GM08714 (cell line): Measurements from ENCODE around the gene TRIM45.

Experiments
- H3K4me3 ChIP-seq: fragments of 200-500 bp; sonication (Bioruptor generic); 2 replicates; pipeline ENCODE4 v1.5.1; 2014; ENCODE audit warnings: mild to moderate bottlenecking, low read length, inconsistent platforms
- ZNF274 ChIP-seq: IDR thresholded peaks from 2 replicates; pipeline ENCODE4 v1.6.1; 2012; ENCODE audit warnings: mild to moderate bottlenecking, low read depth, low read length

The TRIM45 gene

DNA sequence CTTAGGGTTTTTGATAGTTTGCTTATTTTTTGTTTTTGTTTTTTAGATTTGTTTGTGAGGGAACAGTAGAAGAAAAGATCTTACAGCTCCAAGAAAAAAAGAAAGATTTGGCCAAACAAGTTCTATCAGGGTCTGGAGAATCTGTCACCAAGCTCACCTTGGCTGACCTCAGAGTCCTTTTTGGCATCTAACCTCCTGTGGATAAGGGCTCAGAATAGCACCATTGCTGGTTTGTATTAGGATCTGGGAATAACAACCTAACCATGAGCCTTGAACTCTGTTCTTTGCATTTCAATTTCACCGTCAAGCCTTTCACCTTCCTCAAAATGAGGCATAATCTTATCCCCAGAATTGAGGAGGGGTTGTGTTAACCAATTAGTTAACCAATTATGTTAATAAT lies 20.2 kb downstream of the TRIM45 start:
- no peak overlapping the region for H3K4me3 ChIP-seq
- TF ChIP-seq ZNF274 = no peak

DNA sequence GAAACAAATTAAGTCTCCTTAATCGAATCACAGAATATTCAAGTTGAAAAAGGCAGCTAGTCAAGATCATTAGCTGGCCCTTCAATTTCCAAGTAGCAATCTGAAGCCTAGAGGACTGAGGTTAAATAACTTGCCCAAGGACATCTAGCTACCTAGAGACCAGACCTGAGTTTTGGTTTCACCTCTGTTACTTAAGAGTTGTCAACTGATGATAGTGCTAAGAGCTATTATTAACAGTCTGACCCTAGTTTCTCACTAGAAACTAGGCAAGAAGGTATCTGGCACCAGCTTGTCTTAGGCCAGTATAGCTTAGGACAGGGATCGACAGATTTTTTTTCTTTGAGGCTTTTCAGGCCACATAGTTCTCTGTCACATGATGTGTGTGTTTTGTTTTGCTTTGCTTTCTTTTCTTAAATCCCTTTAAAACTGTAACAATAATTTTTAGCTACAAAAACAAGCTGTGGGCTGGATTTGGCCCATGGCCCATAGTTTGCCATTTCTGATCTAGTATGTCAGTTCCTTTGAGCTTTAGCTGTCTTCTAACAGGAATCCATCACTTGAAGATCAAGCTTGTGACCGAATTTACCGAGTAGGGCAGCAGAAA lies 23.2 kb downstream of the TRIM45 start:
- no peak for TF ChIP-seq ZNF274
- no peak overlapping the region for H3K4me3 ChIP-seq

DNA sequence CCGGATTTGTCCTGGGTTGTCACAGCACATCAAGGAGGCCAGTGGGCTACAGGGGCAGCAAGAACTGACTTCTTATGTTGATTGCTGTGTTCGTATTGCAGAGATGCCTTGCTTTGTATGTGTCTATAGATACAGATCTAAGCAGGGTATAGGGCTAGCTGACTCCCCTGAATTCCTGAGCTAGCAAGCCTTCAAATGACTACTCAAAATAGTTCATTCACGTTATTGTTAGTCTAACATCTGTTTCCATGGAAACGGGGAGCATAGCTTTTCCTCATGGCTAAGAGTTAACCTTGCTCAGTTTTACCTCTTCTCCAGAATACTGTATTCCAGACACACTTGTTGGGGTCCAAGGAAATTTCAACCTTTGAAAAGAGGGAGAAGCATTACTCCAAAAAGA lies 24.1 kb downstream of the TRIM45 start:
- H3K4me3 ChIP-seq = no peak overlapping the region
- no peak for TF ChIP-seq ZNF274

DNA sequence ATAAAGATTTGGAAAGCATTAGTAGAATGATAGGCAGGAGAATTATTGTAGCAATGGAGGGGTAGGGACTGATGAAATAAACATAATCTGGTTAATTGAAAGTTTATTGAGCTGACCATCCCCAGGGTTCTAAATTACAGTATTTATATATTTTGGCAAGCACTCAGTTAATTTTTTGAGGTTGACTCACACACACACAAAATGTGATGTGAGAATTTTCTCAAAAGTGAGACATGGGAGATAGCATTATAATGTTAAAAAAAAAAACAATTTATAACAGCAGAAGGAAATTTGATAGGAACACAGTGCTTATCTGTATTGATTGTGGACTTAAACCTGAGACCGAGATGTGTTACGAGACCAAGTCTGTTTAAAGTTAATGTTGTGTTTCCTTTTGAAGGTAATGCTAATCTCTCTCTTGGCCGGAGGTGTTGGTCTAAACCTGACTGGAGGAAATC lies 24.6 kb downstream of the TRIM45 start:
- no peak for TF ChIP-seq ZNF274
- H3K4me3 ChIP-seq = no peak overlapping the region

DNA sequence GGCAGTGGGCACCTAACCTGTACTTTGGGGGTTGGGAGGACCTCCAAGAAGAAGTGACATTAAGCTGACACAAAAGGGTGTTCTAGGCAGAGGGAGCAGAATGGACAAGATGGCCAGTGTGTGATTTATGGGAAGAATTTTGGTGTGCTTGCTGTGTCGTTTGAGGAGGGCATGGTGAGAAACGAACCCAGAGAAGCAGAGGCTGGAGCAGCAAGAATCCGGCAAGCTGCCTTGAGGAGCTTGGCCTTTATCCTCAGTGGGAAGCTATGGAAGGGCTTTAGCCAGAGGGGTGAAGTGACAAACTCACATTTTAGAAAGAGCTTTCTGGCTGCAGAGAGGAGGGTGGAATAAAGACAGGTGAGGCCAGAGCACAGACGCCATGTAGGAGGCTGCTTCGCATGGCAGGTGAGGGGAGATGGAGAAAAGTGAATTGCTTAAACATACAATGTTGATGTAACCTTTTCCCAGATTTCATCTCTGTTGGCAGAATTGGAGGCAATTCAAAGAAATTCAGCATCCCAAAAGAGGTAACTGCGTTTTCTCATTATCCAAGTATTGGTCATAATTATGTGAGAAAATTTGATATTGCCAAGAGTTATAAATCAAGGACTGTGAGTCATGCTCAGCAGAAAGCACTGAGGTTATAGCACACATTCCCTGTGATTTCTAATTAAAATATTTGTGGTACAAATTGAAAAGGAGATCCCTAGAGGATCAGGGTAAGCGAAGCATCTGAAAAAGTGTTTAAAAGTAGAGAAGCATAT lies 26.5 kb downstream of the TRIM45 start:
- H3K4me3 ChIP-seq = no peak overlapping the region
- no peak for TF ChIP-seq ZNF274

DNA sequence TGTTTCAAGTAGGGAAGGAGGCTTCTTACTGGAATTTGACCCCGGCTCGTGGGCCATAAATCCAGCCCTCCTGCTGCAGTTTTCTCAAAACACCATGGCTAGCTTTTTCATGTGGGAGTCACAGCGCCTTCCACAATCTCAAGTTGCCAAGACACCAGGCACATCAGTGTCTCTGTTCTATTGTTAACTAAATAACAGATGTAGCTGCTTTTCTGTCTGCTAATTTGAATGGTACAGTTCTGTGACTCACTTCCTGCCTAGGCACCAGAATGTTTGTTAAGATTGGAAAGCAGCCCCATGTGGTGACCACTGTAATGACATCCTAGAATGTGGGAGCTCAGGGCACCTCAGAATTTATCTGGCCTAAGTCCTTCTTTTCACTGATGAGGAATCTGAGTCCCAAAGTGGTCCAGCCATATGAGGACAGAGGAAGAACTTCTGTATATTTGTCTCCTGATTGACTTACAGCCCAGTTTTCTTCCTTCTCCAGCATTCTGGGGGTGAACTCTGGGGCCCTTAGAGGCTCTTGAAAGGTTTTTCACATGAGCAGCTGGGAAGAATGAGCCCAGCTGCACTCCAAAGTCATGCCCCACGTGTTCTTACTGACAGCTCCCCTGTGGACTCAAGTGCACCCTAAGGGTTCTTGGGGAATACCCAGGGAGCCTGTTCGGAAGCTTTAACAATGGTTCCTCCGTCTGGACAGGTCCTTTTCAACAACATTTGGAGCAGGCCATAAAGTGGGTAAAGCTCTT lies 27.5 kb downstream of the TRIM45 start:
- no peak for TF ChIP-seq ZNF274
- H3K4me3 ChIP-seq = no peak overlapping the region

DNA sequence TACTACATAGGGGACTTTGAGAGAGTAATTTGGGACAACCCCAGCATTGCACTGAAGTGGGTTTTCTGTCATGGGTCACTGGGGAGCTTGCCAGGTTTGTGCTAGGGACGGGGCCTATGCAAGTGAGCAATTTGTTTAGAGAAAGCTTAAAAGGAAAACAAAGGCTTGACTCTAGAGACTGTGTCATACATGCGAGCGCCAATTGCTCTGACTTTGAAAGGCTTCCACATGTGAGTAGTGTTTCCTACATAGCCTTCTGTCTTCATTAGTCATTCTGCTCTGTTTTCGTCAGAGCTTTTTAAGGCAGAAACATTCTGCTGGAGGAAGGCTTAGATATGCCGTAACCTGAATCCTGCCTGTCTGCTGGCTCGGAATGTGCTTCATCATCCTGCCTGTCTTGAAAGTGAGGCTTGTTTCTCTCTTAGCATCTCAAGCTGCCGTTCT lies 28.4 kb downstream of the TRIM45 start:
- H3K4me3 ChIP-seq = no peak overlapping the region
- TF ChIP-seq ZNF274 = no peak

DNA sequence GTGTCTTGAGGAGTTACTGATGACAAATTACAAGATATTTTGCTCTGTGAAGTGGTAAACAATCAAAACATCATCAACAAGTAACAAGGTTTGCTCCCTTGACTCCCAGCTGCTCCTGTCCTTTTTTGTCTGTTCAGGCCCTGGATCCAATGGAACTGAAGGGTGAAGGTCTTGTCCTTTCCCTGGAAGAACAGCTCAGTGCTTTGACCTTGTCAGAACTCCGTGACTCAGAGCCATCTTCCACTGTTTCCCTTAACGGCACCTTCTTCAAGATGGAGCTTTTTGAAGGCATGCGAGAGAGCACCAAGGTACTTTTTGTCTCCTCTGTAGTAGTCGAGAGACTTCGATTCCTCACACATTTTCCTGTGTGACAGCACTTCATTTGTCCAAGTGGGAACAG lies 29.0 kb downstream of the TRIM45 start:
- H3K4me3 ChIP-seq = no peak overlapping the region
- TF ChIP-seq ZNF274 = no peak

DNA sequence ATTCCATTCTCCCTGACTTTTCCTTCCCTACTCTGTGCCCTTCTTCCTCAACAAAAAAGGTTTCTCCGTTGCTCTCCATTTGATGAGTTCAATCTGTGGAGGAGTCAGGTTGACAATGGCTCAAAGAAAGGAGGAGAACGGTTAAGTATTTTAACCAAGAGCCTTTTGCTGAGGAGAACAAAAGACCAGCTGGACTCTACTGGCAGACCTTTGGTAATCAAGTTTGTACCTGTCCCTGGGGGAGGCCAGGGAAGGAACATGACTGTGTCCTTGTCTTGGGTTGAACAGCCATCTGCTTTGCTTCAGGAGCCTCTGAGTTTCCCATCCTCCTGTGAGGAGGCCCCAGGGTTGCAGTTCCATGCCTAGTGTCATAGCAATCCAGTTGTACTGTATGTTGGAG lies 31.6 kb downstream of the TRIM45 start:
- no peak for TF ChIP-seq ZNF274
- H3K4me3 ChIP-seq = no peak overlapping the region

DNA sequence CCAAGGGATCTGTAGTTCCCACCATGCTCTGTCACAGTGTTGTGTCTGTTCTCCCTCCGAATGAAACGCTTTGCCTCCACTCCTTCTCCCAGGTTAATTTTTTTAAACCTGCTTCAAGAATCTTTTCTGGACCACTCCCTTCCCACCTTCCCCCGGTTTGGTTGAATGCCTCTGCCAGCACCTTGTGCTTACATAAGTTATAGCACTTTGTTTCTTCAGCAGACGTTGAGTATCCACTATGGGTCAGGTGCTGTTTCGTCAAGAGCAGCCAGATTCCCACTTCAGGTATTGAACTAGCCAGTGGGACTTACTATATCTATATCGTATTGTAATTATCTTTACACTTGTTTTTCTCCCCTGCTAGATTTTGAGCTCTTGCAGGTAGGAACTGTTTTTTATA lies 33.9 kb downstream of the TRIM45 start:
- TF ChIP-seq ZNF274 = no peak
- H3K4me3 ChIP-seq = no peak overlapping the region

DNA sequence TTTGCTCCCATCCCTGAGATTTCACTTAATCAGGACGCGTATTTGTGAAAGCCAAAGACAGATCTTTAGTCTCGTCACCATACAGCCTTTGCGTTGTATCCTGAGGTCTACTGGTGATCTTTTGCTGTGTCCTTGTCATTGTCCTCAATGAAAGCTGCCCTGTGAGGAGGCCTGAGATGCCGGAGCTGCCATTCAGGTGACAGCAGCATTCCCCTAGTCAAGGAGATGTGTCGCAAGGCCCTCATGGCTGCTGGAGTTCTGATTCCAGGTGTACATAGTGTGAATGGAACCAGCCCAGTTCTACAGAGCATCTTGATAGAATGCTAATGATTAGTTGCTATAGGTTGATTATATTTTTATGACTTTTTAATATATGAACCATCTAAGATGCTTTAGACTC lies 37.3 kb downstream of the TRIM45 start:
- TF ChIP-seq ZNF274 = no peak
- no peak overlapping the region for H3K4me3 ChIP-seq

DNA sequence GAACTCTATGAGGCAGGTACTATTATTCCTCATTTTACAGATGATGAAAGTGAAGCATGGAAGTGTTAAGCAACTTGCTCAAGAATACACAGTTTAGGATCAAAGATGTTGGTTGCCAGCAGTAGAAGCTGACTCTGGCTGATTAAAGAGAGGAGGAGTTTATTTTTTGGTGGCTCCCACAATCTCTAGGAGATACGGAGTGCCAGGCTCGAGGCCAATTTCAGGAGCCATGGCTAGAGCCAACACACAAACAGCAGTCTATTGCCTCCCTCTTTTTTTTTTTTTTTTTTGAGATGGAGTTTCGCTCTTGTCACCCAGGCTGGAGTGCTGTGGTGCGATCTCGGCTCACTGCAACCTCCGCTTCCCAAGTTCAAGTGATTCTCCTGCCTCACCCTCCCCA lies 41.8 kb downstream of the TRIM45 start:
- TF ChIP-seq ZNF274 = no peak
- H3K4me3 ChIP-seq = no peak overlapping the region

DNA sequence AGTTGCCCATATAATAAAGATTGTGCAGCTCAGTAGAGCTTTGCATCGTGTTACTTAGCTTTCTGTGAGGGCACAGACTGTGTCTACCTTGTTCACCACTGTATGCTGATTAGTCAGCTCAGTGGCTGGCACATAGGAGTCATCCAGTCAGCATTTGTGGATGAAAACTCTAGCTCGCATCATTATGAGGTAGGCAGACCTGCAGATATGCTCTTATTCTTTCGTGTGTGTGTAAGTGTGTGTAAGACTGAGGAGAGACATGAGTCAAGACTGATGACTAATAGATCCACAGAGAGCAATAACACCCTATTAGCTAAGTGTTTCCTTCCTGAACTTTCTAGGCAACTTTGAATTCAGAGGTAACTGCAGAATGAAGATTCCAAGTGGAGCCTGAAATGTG lies 44.3 kb downstream of the TRIM45 start:
- no peak for TF ChIP-seq ZNF274
- H3K4me3 ChIP-seq = no peak overlapping the region

DNA sequence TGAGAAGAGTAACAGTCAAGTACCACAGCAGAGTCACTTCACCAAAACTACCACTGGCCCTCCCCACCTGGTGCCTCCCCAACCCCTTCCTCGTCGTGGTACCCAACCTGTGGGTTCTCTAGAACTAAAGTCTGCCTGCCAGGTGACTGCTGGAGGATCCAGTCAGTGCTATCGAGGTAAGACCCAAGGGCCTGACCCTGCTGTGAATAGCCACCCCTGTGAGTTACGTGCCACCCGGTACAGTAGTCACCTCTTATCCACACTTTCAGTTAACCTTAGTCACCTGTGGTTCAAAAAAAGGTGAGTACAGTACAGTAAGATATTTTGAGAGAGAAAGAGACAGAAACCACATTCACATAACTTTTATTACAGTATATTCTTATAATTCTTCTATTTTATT lies 44.9 kb downstream of the TRIM45 start:
- no peak for TF ChIP-seq ZNF274
- H3K4me3 ChIP-seq = no peak overlapping the region

DNA sequence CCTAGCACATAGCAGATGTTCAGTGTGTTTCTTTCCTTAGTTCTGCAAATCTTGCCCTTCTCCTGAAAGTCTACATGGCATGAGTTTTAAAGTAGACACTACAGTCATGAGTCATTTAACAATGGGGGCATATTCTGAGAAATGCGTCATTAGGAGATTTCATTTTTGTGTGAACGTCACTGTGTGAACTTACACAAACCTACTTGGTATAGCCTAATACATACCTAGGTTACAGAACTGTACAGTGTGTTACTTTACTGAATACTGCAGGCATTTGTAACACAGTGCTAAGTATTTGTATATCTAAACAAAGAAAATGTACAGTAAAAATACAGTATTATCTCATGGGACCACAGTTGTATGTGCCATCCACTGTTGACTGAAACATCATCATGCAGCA lies 51.4 kb downstream of the TRIM45 start:
- no peak for TF ChIP-seq ZNF274
- no peak overlapping the region for H3K4me3 ChIP-seq
